HG03354 (cell line): ENCODE measurements around the gene NTN1.

Experiments used
- ATAC-seq: cut with Tn5 transposase; IDR thresholded peaks from one replicate; pipeline ENCODE4 v1.9.1; 2021; ENCODE audit warnings: mild to moderate bottlenecking; ENCODE audit not compliant: unreplicated experiment, poor library complexity, severe bottlenecking

The NTN1 gene

DNA sequence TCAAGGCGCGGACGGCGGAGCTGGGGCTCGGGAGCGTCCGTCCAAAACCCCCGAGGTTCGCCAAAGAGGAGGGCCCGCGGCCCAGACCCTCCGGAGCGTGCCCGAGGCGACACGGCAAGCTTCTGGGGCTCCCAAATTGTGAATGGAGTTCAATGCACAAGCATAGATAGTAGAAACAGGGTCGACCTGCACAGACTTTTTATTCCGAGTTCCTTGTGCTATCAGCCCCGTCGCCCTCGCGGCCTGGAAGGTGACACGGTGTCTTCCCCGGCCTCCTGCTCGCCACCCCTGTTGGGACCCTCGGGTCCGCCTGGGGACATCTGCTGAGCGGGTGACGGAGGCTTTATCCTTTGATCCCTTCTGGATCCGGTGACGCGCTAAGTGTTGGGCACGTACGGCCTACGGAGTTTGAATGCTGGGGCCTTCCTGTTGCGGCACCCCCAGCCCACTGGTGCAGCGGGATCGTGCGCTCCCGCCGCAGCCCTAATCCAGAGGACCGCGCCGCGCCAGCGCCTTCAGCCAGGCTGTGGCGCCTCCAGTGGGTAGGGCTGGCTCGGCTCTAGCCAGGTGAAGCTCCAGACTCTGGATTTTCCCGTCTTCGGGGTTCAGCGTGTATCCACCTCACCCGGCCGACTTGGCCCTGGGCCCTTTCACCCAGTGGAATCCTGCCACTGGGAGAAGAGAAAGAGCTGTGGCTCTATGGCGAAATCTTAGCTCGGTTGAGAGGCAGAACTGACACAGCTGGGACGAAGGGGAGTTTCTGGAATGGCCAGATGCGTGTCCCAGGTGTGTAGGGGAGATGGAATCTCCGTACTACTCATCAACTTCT, 17.0 kb upstream of the NTN1 start:
- ATAC-seq: no peak

DNA sequence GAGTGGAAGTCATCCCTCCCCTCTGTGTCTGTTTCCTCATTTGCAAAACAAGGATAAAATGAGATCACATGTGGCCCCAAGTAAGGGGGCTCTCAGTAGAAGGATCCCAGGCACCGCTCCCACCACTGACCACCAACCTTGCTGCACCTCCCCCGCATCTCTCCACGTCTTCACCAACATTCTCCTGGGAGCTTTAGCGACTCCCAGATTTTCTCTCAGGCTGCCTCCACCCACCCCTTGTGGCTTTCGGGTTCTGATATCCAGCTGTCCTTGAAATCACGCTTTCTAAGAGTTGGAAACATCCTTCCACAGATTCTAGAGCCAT, 16.4 kb upstream of the NTN1 start:
- ATAC-seq: no peak

GRCh38 chr17:9006175-9006767, 15.0 kb upstream of the NTN1 start:
- ATAC-seq: no peak

DNA sequence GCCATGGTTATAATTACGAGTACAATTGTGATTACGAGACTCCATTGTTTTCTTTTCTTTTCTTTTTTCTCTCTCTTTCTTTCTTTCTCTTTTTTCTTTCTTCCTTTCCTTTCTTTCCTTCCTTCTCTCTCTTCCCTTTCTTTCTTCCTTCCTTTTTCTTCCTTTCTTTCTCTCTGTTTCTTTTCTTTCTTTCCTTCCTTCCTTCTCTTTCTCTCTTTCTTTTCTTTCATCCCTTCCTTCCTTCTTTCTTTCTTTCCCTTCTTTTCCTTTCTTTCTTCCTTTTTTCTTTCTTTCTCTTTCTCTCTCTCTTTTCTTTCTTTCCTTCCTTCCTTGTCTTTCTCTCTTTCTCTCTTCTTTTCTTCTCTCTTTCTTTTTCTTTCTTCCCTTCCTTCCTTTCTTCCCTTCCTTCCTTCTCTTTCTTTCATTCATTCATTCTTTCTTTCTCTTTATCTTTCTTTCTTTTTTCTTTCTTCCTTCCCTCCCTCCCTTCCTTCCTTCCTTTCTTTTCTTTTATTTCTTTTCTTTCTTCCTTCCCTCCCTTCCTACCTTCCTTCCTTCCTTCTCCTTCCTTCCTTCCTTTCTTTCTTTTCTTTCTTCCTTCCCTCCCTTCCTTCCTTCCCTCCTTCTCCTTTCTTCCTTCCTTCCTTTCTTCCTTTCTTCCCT, 14.1 kb upstream of the NTN1 start:
- ATAC-seq: no peak

- no peak for ATAC-seq
Observed at GRCh38 chr17:9009096-9009495, 12.2 kb upstream of the NTN1 start.

DNA sequence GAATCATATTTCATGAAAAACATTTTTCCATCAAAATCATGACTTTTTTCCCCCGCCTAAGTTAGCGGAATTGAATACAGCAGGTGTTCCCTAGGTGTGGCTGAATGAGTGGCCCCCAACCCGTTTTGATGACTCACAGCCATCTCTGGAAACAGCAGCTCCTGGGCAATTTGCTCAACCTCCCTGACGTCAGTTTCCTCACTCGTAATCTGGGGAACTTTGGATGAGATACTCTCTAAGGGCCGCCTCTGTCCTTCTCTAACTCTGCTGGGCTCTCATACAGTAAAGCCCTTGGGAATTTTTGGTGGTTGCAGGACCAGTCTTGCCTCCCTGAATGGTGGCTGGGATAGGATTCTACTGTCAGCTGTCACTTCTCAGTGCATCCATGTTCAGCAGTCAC, 11.6 kb upstream of the NTN1 start:
- no peak for ATAC-seq

DNA sequence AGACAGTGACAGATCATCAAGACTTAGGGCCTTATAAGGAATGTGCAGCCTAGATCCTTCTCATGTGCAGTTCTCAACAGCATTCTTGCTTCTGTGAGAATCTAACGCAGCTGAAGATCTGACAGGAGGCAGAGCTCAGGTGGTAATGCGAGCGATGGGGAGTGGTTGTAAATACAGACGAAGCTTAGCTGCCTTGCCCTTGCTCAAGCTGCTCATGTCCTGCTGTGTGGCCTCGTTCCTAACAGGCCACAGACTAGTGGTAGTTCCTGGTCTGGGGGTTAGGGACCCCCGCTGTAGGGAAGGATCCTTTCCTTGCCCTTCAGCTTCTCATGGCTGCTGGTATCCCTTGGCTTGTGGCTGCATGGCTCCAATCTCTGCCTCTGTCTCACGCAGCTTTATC, 10.3 kb upstream of the NTN1 start:
- no peak for ATAC-seq

- ATAC-seq: no peak
Observed at GRCh38 chr17:9016941-9017552, 4.3 kb upstream of the NTN1 start.

DNA sequence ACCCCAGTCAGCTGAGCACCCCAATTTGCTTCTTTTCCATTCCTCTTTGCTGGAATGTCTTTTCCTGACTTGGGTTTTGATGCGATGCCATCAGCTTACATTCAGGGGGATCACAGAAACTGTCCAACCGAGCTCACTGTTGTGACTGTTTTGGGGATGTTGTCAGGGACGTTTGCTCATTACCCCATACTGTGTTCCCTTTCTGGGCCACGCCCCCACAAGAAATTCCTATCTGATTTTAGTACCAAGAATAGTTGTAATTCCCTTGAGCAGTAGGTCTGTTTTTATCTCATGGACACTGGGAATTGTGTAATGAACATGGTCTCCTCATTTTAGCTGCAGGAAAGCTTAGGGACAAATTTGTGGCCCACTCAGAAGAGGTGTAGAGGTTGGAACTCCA, 2.6 kb upstream of the NTN1 start:
- no peak for ATAC-seq

GRCh38 chr17:9020096-9020823, 1.1 kb upstream of the NTN1 start:
- ATAC-seq: no peak

DNA sequence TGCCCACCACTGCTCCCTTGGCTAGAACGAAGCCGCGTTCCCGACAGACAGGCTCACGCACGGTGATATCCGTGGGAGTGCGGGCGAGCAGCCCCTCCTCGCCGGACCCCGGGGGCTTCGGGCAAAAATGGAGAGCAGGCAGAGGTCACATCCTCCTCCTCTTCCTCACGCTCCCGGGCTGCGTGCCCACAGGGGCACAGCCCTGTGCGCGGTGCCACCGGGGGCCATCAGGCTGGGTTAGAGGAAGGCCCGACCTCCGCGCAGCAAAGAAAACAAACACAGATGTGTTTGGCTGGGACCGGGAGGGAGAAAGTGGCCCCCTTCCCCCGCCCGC, 519 bp upstream of the NTN1 start:
- no peak for ATAC-seq

- ATAC-seq: no peak
Observed at GRCh38 chr17:9021992-9022572, 772 bp downstream of the NTN1 start.

- ATAC-seq: no peak
Observed at GRCh38 chr17:9022573-9023391, 1.5 kb downstream of the NTN1 start.

DNA sequence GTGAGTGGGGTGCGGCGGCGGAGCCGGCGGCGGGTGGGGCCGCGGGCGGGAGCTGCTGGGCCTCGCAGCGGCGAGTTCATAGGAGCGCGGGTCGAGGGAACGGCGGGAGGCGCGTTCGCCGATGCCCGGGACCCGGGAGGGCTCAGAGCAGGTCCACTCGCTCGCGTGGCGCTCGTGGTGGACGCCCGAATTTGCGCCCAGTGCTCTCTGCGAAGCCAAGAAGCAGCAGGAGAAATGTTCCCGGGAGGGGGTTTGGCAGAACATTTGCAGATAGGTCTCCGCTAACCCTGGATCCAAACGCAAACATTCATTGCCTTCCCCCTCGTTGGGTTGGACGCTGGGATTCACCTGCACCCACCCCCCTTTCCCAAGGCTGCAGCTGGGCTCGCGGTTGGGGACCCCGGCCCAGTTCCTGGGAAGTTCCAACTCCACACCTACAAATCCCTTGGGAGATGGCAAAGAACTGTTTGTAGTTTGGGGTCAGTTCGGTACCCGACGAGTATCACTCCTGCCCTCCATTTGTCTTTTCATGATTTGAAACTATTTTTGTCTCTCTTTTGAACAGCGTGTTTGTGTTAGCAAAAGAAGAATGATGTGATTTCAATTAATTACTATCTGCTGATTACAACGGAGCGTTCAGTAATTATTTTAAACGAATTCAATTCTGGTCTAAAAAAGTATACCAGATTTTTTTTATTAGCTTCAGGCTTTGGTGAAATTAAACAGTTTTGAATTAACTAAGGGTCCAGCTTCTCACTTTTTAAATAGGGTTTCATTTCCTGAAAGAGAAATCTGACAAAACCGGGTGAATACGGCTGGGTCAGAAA, 2.3 kb downstream of the NTN1 start:
- no peak for ATAC-seq

- no peak for ATAC-seq
Observed at GRCh38 chr17:9024497-9024896, 3.2 kb downstream of the NTN1 start.

DNA sequence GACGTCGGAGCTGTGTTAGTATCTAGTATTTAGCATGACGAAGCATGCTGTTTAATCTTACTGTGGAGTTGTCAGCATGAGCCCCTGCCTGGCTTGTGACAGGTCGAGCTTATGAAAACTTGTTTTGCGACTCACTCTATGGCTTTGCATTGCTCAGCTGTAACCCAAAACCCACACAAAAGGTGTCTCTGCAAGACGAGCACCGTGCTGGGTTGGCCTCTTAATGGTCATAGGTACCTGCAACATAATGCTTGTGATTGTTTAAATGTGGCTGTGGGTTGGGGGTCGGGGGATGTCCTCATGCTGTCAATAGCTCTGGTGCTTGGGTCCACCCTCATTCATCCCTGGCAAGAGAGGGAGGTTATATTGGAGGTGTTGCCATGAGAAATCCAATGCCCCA, 5.4 kb downstream of the NTN1 start:
- ATAC-seq: no peak

DNA sequence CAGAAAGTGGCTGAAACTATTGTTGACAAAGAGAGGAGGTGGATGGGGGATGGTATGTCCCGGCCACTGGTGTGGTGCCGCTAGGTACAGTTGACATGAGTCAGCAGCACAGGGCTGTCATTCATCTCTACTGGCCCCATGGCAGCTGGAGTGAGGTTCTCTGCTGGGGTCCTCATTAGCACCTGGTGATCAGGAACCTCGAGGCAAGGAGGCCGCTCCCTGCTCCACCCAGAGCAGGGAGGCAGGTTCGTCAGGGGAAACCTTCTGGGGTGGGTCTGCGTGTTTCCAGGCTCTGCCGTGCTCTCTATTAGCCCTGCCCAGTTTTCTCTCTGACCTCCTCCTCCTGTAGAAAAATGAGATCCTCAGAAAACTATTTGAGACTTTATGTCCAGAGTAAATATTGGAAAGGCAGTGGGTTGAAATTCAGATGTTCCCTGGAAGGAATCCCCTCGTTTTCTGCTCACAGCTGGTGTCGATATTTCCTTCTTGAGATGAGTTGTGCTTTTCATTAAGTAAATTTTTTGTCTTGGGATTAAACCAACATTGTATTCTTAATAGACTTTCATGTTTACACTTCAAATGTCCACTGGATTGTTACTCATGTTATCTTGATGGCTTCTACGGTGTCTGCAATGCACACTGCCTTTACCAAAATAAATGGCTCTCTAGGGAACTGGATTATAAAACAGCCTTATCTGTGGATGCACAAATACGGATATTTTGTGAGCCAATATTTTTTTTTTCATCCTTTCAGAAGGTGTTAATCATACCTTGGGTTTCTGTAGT, 7.1 kb downstream of the NTN1 start:
- no peak for ATAC-seq
